Panc1 (cell line): ENCODE data around the gene SEMA4F. TPM values are rescaled to one million over a fixed set of nuclear protein-coding genes. Genes with fewer than 3 reads are reported as not detected.

Experiments used
- ATAC-seq: fragments of 200-7000 bp; cut with Tn5 transposase; 2 replicates; pipeline ENCODE4 v1.9.1; 2020; ENCODE audit warnings: mild to moderate bottlenecking, moderate library complexity
- BruUV-seq: library from RNA; stranded (reverse); fragments of 400-500 nt; replicated peaks from 2 replicates; lab custom pipeline; 2021; lab: Mats Ljungman, UMichigan
- CTCF ChIA-PET: fragments of 300-600 bp; sonication (Branson Sonifier 250); formaldehyde crosslinking; loops from one replicate; lab custom pipeline; 2022; ENCODE audit warnings: antibody characterized with exemption; lab: Charles Lee
- POLR2A ChIA-PET: fragments of 300-600 bp; sonication (Branson Sonifier 250); formaldehyde crosslinking; loops from one replicate; lab custom pipeline; 2022; ENCODE audit warnings: antibody characterized with exemption; lab: Charles Lee
- DNase-seq: peaks from one replicate; pipeline ENCODE4 v3.0.0-alpha.2; 2010; ENCODE audit warnings: low read depth, low spot score
- H3K27ac ChIP-seq: 2 replicates; pipeline ENCODE4 v1.5.1; 2011; ENCODE audit warnings: mild to moderate bottlenecking, low read length, inconsistent platforms
- H3K27me3 ChIP-seq: fragments of 200-500 bp; sonication (Bioruptor generic); 2 replicates; pipeline ENCODE4 v1.6.0; 2014; ENCODE audit warnings: low read length, inconsistent platforms; ENCODE audit not compliant: control insufficient read depth, insufficient read depth
- H3K36me3 ChIP-seq: fragments of 200-500 bp; sonication (Bioruptor generic); 2 replicates; pipeline ENCODE4 v1.5.1; 2014; ENCODE audit warnings: inconsistent platforms, mild to moderate bottlenecking, low read length, moderate library complexity; ENCODE audit not compliant: control insufficient read depth, insufficient read depth
- H3K4me1 ChIP-seq: 2 replicates; pipeline ENCODE4 v1.5.1; 2011; ENCODE audit warnings: inconsistent platforms, mild to moderate bottlenecking, low read length, moderate library complexity; ENCODE audit not compliant: control insufficient read depth, insufficient read depth
- H3K4me3 ChIP-seq, 2 experiments: 2 replicates each; pipeline ENCODE4 v1.5.1; 2011 to 2012; ENCODE audit warnings: low read depth in 2 of 2, low read length in 2 of 2, mild to moderate bottlenecking in 2 of 2, inconsistent platforms in 1 of 2, moderate library complexity in 1 of 2
- H3K9me3 ChIP-seq: fragments of 200-500 bp; sonication (Bioruptor generic); 2 replicates; pipeline ENCODE4 v1.5.1; 2014; ENCODE audit warnings: low read depth, mild to moderate bottlenecking, inconsistent platforms, low read length, moderate library complexity; ENCODE audit not compliant: control insufficient read depth, insufficient read depth
- CTCF ChIP-seq: fragments of 450-650 bp; IDR thresholded peaks from 2 replicates; pipeline ENCODE4 v1.5.1; 2017; ENCODE audit warnings: mild to moderate bottlenecking
- POLR2AphosphoS5 ChIP-seq: IDR thresholded peaks from 2 replicates; pipeline ENCODE4 v1.6.1; 2012; ENCODE audit warnings: mild to moderate bottlenecking, low read depth, low read length, moderate library complexity
- REST ChIP-seq, 2 experiments: IDR thresholded peaks; 2 replicates each; pipeline ENCODE4 v1.6.1; 2011 to 2012; ENCODE audit warnings: low read depth in 2 of 2, control low read depth in 1 of 2, low read length in 1 of 2, mild to moderate bottlenecking in 1 of 2, moderate library complexity in 1 of 2; ENCODE audit not compliant: insufficient read depth in 1 of 2
- SIN3A ChIP-seq: IDR thresholded peaks from 2 replicates; pipeline ENCODE4 v1.6.1; 2012; ENCODE audit warnings: low read depth, mild to moderate bottlenecking, low read length, moderate library complexity, borderline replicate concordance; ENCODE audit not compliant: insufficient read depth
- TCF7L2 ChIP-seq: IDR thresholded peaks from 2 replicates; pipeline ENCODE4 v1.6.1; 2011; ENCODE audit warnings: mild to moderate bottlenecking, low read depth, low read length, inconsistent platforms
- in situ Hi-C: cut with HindIII; loops from 2 replicates; pipeline ENCODE4 v1.10.0; 2016; ENCODE audit warnings: low sequenced_read_pairs, low pct_unique_long_range_greater_than_20kb
- intact Hi-C: fragments of 100-400 bp; cut with micrococcal nuclease; formaldehyde crosslinking; loops from one replicate; pipeline ENCODE4 v1.10.0; 2022; ENCODE audit not compliant: unreplicated experiment
- total RNA-seq: library from RNA; stranded (reverse); gene quantifications from one replicate; pipeline ENCODE4 v1.2.1, GENCODE V29; 2021; ENCODE audit not compliant: unreplicated experiment

The SEMA4F gene
- total RNA-seq, 1 experiment from 2014 or later, result 13.3 TPM

DNA sequence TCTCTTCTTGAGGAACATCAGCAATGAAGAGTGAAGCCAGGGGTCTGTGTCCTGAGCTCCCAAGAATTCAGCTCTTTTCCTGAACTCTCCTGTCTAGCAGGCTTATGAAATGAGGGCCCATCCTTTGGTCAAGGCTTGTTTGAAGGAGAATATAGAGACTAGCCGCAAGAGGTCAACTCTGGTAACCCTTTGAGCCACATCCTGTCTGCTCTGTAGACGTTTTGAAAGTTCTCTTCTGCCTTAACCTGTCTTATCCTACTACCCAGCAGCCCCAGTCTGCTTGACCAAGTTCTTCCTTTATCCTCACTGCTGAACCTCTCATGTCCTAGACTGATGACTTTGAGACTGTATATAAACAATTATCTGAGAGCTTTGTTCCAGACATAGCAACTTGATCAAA is 5.4 kb downstream of the SEMA4F start:
- ChIA-PET POLR2A (no interaction called here), CTCF (no interaction called here)
- Histone ChIP-seq H3K4me3 (no peak overlapping the region), H3K36me3 (peaks cover 1% of the 10 kb centered on the region; the same call in 1 of the 2 replicates), H3K4me1 (0 out of 2 replicates have a peak, but pooled peaks cover 5% of the 10 kb centered on the region), H3K27ac (no peak overlapping the region), H3K9me3 (no peaks in the 10 kb centered on the region), H3K27me3 (no peaks in the 10 kb centered on the region)
- DNase-seq (no peak), ATAC-seq (no peak)
- no peak for TF ChIP-seq TCF7L2
- no peak for TF ChIP-seq SIN3A
- TF ChIP-seq CTCF, result no peak
- TF ChIP-seq REST (IDR thresholded peaks at IDR 0.05; ENCODE audit: insufficient read depth in 1 of 2, low read depth in 2 of 2, low read length in 1 of 2), result no peak
- TF ChIP-seq POLR2AphosphoS5, result no peak
- no TSS peak for BruUV-seq
- intact Hi-C loops (no loop called here), in situ Hi-C loops (no loop called here)

GRCh38 chr2:74668087-74668486 is 14.0 kb downstream of the SEMA4F start:
- ChIA-PET CTCF (interaction anchor here (0.7 kb wide), 1 partner anchor 56 kb away, joined by 3 read pairs; no protein-coding TSS in a partner anchor), POLR2A (no interaction called here)
- H3K36me3 ChIP-seq, result no peaks in the 10 kb centered on the region
- in situ Hi-C loops (no loop called here), intact Hi-C loops (no loop called here)
- no peak overlapping the region for H3K4me3 ChIP-seq
- H3K27me3 ChIP-seq, result no peaks in the 10 kb centered on the region
- no peaks in the 10 kb centered on the region for H3K9me3 ChIP-seq
- no TSS peak for BruUV-seq
- DNase-seq (no peak), ATAC-seq (no peak)
- no peaks in the 10 kb centered on the region for H3K4me1 ChIP-seq
- no peak overlapping the region for H3K27ac ChIP-seq
- TF ChIP-seq CTCF (peak; percentile 5; the same call in 1 of the 2 replicates), POLR2AphosphoS5 (no peak), REST (IDR thresholded peaks at IDR 0.05; ENCODE audit: insufficient read depth in 1 of 2, low read depth in 2 of 2, low read length in 1 of 2) (no peak), TCF7L2 (no peak), SIN3A (no peak)
